ENCODE results near the gene SPTLC1. TPM values are rescaled to one million over a fixed set of nuclear protein-coding genes. Genes with fewer than 3 reads are reported as not detected.

SPTLC1 gene
- total and polyA plus RNA-seq, 2 of the 13 experiments (the other 11 are each of a cell fraction or from before 2014, with no cell fraction given), result 56.2 to 72.5 TPM

DNA sequence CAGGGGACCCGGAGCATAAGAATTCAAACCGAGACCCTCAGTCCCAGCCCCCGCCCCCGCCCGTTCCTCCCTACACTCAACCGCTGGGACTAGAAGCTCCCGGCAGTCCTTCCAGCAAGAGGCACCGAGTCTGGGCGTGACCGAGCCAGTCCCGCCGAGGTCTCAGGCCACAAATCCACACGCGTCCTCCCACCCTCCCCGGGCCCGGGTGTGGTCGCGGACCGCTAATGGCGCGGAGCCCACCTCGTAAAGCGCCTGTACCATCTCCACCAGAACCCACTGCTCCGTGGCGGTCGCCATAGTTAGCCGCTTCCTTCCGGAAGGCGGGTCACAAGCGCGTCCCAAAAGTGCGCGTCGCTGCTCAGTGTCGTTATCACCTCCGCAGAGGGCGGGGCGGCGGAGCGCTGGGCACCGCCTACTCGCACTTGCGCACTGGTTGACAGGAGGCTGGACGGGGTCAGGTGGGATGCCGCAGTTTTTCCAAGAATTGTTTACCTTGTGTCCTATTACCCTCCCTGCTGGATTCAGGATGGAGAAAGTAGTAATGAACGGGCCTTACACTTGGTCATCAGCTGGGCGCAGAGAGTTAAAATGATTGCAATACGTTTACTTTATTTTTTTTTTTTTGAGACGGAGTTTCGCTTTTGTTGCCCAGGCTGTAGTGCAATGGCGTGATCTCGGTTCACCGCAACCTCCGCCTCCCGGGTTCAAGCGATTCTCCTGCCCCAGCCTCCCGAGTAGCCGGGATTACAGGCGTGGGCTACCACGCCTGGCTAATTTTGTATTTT is at the start of gene SPTLC1 (continued):
- peak; percentile 76 for TF ChIP-seq ARHGAP35 (CRISPR knock-in tag; IDR thresholded peaks at IDR 0.05; ENCODE audit: borderline replicate concordance)
- TF ChIP-seq THAP8 (CRISPR knock-in tag; IDR thresholded peaks at IDR 0.05; ENCODE audit: borderline replicate concordance), result no peak
- no peak for TF ChIP-seq EED (CRISPR knock-in tag; IDR thresholded peaks at IDR 0.05)
- peak; percentile 83; the same call in 1 of the 2 replicates for TF ChIP-seq PCBP1 (IDR thresholded peaks at IDR 0.05; ENCODE audit: borderline replicate concordance, low read depth, low read length)
- TF ChIP-seq, protein P1, sequence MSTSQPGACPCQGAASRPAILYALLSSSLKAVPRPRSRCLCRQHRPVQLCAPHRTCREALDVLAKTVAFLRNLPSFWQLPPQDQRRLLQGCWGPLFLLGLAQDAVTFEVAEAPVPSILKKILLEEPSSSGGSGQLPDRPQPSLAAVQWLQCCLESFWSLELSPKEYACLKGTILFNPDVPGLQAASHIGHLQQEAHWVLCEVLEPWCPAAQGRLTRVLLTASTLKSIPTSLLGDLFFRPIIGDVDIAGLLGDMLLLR (CRISPR knock-in tag; IDR thresholded peaks at IDR 0.05), result peak; percentile 63; the same call in 1 of the 2 replicates
- no peak for TF ChIP-seq HMG20A (CRISPR knock-in tag; IDR thresholded peaks at IDR 0.05; ENCODE audit: borderline replicate concordance)
- peak; percentile 93 for TF ChIP-seq YY1 (IDR thresholded peaks at IDR 0.05; ENCODE audit: insufficient read depth, insufficient replicate concordance, low read depth, low read length)
- TF ChIP-seq ZNF75D (CRISPR knock-in tag; IDR thresholded peaks at IDR 0.05; ENCODE audit: borderline replicate concordance), result no peak
- TF ChIP-seq, protein P2, sequence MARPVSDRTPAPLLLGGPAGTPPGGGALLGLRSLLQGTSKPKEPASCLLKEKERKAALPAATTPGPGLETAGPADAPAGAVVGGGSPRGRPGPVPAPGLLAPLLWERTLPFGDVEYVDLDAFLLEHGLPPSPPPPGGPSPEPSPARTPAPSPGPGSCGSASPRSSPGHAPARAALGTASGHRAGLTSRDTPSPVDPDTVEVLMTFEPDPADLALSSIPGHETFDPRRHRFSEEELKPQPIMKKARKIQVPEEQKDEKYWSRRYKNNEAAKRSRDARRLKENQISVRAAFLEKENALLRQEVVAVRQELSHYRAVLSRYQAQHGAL (CRISPR knock-in tag; IDR thresholded peaks at IDR 0.05; ENCODE audit: not compliant biosample characterization), result no peak
- TF ChIP-seq FIP1L1 (IDR thresholded peaks at IDR 0.05; ENCODE audit: borderline replicate concordance, insufficient read depth, low read depth, low read length), result no peak
- TF ChIP-seq JUN (CRISPR knock-in tag; IDR thresholded peaks at IDR 0.05), result no peak
- TF ChIP-seq ZNF180 (CRISPR knock-in tag; IDR thresholded peaks at IDR 0.05; ENCODE audit: borderline replicate concordance, low read depth), result no peak
- TF ChIP-seq RFX5 (IDR thresholded peaks at IDR 0.05; ENCODE audit: low read depth, low read length), result no peak
- peak; percentile 94 for TF ChIP-seq SIN3B (IDR thresholded peaks at IDR 0.05; ENCODE audit: low read length)
- TF ChIP-seq ZNF777 (CRISPR knock-in tag; IDR thresholded peaks at IDR 0.05), result 0 out of 2 replicates have a peak, but pooled peaks have one; percentile 18
- peak; percentile 37; the same call in 1 of the 2 replicates for TF ChIP-seq ZNF350 (CRISPR knock-in tag; IDR thresholded peaks at IDR 0.05; ENCODE audit: borderline replicate concordance, low read depth)
- TF ChIP-seq TRIM22 (IDR thresholded peaks at IDR 0.05), result no peak
- no peak for TF ChIP-seq ISL2 (CRISPR knock-in tag; IDR thresholded peaks at IDR 0.05)
- TF ChIP-seq, protein P3, sequence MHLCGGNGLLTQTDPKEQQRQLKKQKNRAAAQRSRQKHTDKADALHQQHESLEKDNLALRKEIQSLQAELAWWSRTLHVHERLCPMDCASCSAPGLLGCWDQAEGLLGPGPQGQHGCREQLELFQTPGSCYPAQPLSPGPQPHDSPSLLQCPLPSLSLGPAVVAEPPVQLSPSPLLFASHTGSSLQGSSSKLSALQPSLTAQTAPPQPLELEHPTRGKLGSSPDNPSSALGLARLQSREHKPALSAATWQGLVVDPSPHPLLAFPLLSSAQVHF (CRISPR knock-in tag; IDR thresholded peaks at IDR 0.05), result no peak; the same call in 1 of the 2 replicates
- no peak for TF ChIP-seq CENPBD1 (CRISPR knock-in tag; IDR thresholded peaks at IDR 0.05; ENCODE audit: borderline replicate concordance, low read depth)
- TF ChIP-seq ZNF543 (CRISPR knock-in tag; IDR thresholded peaks at IDR 0.05), result peak; percentile 34; the same call in 1 of the 2 replicates
- TF ChIP-seq ZNF230 (CRISPR knock-in tag; IDR thresholded peaks at IDR 0.05), result no peak; the same call in 1 of the 2 replicates
- no peak for TF ChIP-seq HHEX (CRISPR knock-in tag; IDR thresholded peaks at IDR 0.05)
